ENCODE results near the gene RGS1.

- TF ChIP-seq EZH2 (IDR thresholded peaks at IDR 0.05; ENCODE audit: low read depth) = no peak
- no peak for TF ChIP-seq CTCF (conservative IDR thresholded peaks at IDR 0.05)
These were observed 52.3 kb downstream of the RGS1 start for GRCh38 chr1:192627901-192628300.

Data from PC-9 (cell line).